SH-SY5Y (cell line): ENCODE data around the gene RASGRF2.

Experiments used
- GATA2 ChIP-seq: IDR thresholded peaks from 2 replicates; pipeline ENCODE4 v1.6.1; 2011; ENCODE audit warnings: mild to moderate bottlenecking, low read depth, low read length
- GATA3 ChIP-seq: IDR thresholded peaks from 2 replicates; pipeline ENCODE4 v1.6.1; 2011; ENCODE audit warnings: low read depth, mild to moderate bottlenecking, low read length, moderate library complexity

DNA sequence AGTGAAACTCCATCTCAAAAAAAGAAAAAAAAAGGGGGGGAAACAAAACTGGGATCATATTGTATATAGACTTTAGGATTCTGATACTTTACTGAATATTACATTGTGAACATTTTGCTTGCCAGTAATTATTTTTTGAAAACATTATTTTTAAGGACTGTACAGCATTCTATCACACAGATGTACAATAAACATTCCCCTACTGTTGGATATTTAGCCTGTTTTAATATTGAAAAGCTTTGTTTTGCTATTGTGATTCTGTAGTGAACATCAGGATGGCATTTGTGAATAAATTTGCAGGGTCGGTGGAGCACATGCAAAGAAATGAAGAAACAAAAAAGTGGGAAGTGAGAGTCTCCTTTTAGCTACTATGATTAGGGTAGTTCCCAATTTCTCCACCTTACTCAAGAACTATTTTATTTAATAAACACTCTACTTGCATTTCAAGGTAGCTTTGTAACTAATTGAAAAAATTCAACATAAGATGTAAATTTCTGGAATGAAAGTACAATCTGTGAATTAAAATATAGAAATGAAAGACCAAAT is 18.7 kb downstream of the RASGRF2 start:
- TF ChIP-seq GATA2 (no peak), GATA3 (no peak)
